ENCODE measurements around the gene RAVER1. TPM values are rescaled to one million over a fixed set of nuclear protein-coding genes. Genes with fewer than 3 reads are reported as not detected.

RAVER1 gene
- total and polyA plus RNA-seq, 9 of the 15 experiments (the other 6 are each of a cell fraction or from before 2014, with no cell fraction given), result 0.06 to 113 (median 7.0) TPM

DNA sequence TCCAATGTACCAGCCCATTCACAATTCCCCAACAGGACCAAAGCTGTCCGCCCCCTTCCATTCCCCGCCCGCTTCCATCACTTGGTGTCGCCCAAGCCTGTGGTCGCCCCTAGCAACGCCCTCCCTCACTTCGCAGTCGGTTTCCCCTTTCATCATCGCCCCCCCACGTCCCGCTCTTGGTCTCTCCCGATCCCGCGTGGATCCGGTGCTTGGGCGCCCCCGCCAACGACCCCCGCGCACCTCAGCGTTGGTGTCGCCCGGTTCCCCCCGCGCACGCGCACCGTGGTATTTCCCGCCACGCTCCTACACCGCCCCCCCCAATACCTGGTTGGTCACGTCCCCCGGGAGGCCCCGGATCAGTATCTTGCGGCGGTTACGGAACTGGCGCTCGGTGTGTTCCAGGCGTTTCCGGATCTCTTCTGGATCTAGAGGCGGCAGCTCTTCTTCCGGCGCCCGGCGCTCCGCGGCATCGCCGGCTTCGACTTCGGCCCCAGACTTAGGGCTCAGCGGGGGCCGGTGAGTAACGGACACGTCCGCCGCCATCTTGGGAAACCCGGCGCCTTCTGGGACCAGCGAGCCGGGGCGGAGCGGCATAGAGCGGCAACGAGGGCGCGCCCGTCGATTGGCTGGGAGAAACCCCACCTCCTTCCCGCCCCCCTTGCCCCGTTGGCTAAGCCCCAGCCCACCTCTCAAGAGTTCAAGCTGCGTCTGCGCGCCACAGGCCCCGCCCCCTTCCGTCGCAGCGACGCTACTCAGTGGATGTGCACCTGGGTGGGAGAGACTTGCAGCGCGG is at the start of gene RAVER1 (continued):
- TF ChIP-seq ZNF41 (CRISPR knock-in tag; conservative IDR thresholded peaks at IDR 0.05) (no peak), ZNF584 (CRISPR knock-in tag; IDR thresholded peaks at IDR 0.05; ENCODE audit: low read depth) (no peak), SOX6 (IDR thresholded peaks at IDR 0.05) (0 out of 2 replicates have a peak, but pooled peaks have one; percentile 9), ZBTB8A (IDR thresholded peaks at IDR 0.05; ENCODE audit: partially characterized antibody) (no peak), HMGN3 (IDR thresholded peaks at IDR 0.05; ENCODE audit: borderline replicate concordance, extremely low read depth, insufficient read length, low read depth, low read length) (peak; percentile 90), SMARCA5 (IDR thresholded peaks at IDR 0.05) (no peak), MBD2 (IDR thresholded peaks at IDR 0.05; ENCODE audit: borderline replicate concordance, low read depth) (peak; percentile 95), ZNF316 (IDR thresholded peaks at IDR 0.05) (0 out of 2 replicates have a peak, but pooled peaks have one; percentile 7), SMARCC2 (IDR thresholded peaks at IDR 0.05; ENCODE audit: low read depth) (no peak), TAL1 (IDR thresholded peaks at IDR 0.05) (peak; percentile 3; the same call in 1 of the 2 replicates), GABPA (tag; conservative IDR thresholded peaks at IDR 0.05; ENCODE audit: low read depth) (peak; percentile 76), CSDE1 (IDR thresholded peaks at IDR 0.05) (0 out of 4 replicates have a peak, but pooled peaks of 1 of the 2 experiments have one; percentile 76), CBX1 (IDR thresholded peaks at IDR 0.05; ENCODE audit: low read depth) (no peak)
- TF ChIP-seq, protein P1, sequence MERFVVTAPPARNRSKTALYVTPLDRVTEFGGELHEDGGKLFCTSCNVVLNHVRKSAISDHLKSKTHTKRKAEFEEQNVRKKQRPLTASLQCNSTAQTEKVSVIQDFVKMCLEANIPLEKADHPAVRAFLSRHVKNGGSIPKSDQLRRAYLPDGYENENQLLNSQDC (CRISPR knock-in tag; IDR thresholded peaks at IDR 0.05), result no peak
- TF ChIP-seq, protein P2, sequence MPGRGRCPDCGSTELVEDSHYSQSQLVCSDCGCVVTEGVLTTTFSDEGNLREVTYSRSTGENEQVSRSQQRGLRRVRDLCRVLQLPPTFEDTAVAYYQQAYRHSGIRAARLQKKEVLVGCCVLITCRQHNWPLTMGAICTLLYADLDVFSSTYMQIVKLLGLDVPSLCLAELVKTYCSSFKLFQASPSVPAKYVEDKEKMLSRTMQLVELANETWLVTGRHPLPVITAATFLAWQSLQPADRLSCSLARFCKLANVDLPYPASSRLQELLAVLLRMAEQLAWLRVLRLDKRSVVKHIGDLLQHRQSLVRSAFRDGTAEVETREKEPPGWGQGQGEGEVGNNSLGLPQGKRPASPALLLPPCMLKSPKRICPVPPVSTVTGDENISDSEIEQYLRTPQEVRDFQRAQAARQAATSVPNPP (IDR thresholded peaks at IDR 0.05; ENCODE audit: borderline replicate concordance, insufficient read depth, insufficient read length), result no peak
- TF ChIP-seq, protein P3, sequence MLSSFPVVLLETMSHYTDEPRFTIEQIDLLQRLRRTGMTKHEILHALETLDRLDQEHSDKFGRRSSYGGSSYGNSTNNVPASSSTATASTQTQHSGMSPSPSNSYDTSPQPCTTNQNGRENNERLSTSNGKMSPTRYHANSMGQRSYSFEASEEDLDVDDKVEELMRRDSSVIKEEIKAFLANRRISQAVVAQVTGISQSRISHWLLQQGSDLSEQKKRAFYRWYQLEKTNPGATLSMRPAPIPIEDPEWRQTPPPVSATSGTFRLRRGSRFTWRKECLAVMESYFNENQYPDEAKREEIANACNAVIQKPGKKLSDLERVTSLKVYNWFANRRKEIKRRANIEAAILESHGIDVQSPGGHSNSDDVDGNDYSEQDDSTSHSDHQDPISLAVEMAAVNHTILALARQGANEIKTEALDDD (IDR thresholded peaks at IDR 0.05), result no peak
- TF ChIP-seq, protein P4, sequence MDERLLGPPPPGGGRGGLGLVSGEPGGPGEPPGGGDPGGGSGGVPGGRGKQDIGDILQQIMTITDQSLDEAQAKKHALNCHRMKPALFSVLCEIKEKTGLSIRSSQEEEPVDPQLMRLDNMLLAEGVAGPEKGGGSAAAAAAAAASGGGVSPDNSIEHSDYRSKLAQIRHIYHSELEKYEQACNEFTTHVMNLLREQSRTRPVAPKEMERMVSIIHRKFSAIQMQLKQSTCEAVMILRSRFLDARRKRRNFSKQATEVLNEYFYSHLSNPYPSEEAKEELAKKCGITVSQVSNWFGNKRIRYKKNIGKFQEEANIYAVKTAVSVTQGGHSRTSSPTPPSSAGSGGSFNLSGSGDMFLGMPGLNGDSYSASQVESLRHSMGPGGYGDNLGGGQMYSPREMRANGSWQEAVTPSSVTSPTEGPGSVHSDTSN (CRISPR knock-in tag; IDR thresholded peaks at IDR 0.05; ENCODE audit: low read depth), result no peak
- TF ChIP-seq, protein P4 (tag; conservative IDR thresholded peaks at IDR 0.05; ENCODE audit: low read depth), result no peak
- TF ChIP-seq, protein P5, sequence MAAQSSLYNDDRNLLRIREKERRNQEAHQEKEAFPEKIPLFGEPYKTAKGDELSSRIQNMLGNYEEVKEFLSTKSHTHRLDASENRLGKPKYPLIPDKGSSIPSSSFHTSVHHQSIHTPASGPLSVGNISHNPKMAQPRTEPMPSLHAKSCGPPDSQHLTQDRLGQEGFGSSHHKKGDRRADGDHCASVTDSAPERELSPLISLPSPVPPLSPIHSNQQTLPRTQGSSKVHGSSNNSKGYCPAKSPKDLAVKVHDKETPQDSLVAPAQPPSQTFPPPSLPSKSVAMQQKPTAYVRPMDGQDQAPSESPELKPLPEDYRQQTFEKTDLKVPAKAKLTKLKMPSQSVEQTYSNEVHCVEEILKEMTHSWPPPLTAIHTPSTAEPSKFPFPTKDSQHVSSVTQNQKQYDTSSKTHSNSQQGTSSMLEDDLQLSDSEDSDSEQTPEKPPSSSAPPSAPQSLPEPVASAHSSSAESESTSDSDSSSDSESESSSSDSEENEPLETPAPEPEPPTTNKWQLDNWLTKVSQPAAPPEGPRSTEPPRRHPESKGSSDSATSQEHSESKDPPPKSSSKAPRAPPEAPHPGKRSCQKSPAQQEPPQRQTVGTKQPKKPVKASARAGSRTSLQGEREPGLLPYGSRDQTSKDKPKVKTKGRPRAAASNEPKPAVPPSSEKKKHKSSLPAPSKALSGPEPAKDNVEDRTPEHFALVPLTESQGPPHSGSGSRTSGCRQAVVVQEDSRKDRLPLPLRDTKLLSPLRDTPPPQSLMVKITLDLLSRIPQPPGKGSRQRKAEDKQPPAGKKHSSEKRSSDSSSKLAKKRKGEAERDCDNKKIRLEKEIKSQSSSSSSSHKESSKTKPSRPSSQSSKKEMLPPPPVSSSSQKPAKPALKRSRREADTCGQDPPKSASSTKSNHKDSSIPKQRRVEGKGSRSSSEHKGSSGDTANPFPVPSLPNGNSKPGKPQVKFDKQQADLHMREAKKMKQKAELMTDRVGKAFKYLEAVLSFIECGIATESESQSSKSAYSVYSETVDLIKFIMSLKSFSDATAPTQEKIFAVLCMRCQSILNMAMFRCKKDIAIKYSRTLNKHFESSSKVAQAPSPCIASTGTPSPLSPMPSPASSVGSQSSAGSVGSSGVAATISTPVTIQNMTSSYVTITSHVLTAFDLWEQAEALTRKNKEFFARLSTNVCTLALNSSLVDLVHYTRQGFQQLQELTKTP (IDR thresholded peaks at IDR 0.05; ENCODE audit: low read depth in 1 of 2, partially characterized antibody in 2 of 2), result peak in 1 of 2 experiments; percentile 64

Measured in K562 (cell line).